Tibial artery (tissue), 4 donors: ENCODE measurements around the gene RTL10.

Source experiments
- DNase-seq, 2 donors: peaks; one replicate each; pipeline ENCODE4 v3.0.0-alpha.2; 2019
- H3K27ac ChIP-seq, 2 donors: fragments of 200-600 bp; sonication (generic) in 1 of 2; 1 replicate in 1 of 2; 2 replicates in 1 of 2; pipeline ENCODE4 v1.5.1; 2018 to 2019; ENCODE audit warnings: mild to moderate bottlenecking in 1 of 2
- H3K27me3 ChIP-seq, 2 donors: fragments of 200-600 bp; sonication (generic) in 1 of 2; one replicate each; pipeline versions ENCODE4 v1.5.1 to v1.6.0; 2016 to 2019
- H3K36me3 ChIP-seq, 3 donors: fragments of 200-600 bp; sonication (generic) in 2 of 3; one replicate each; pipeline ENCODE4 v1.5.1; 2016 to 2019; ENCODE audit warnings: mild to moderate bottlenecking in 2 of 3
- H3K4me1 ChIP-seq, 4 donors: fragments of 200-600 bp; sonication (generic) in 2 of 4; 1 replicate in 3 of 4; 2 replicates in 1 of 4; pipeline ENCODE4 v1.5.1; 2016 to 2019
- H3K4me3 ChIP-seq, 2 donors: fragments of 200-600 bp; sonication (generic) in 1 of 2; 1 replicate in 1 of 2; 2 replicates in 1 of 2; pipeline ENCODE4 v1.5.1; 2018 to 2019; ENCODE audit warnings: mild to moderate bottlenecking in 2 of 2
- H3K9me3 ChIP-seq, 3 donors: fragments of 200-600 bp; sonication (generic) in 1 of 3; one replicate each; pipeline ENCODE4 v1.5.1; 2016 to 2019
- intact Hi-C: fragments of 100-400 bp; cut with DNase I; formaldehyde crosslinking; loops from one replicate; pipeline ENCODE4 v1.15.0; 2023; ENCODE audit warnings: low total_unique reads
- TF ChIP-seq, protein P1 (sequence below), 2 experiments: fragments of 200-600 bp in 1 of 2; fragments of 450-650 bp in 1 of 2; IDR thresholded peaks; one replicate each; pipeline ENCODE4 v1.5.1; 2017 to 2019; ENCODE audit warnings: antibody characterized with exemption in 2 of 2, mild to moderate bottlenecking in 1 of 2, moderate library complexity in 1 of 2

RTL10 gene

DNA sequence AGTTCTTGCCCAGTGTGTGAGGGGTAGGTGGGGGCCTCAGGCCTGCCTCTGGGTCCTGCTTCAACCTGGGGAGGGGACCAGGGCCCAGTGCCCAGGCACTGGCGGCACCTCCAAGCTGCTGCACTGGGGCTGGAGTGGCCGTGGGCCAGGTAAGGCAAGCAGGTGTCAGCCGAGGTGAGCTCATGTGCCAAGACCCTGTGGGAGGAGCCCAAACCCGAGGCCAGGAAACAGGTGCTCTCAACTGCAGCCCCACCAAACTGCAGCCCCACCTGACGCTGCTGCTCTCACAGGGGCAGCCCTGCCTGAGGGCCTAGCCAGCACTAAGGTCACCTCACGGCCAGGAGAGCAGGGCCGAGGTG lies 18.1 kb upstream of the RTL10 start:
- no peak overlapping the region for H3K4me3 ChIP-seq
- DNase-seq = peak; percentile 13 to 46
- no peaks in the 10 kb centered on the region for H3K27me3 ChIP-seq
- H3K4me1 ChIP-seq = peaks cover 0 to 20% (median 10%) of the 10 kb centered on the region in 4 donors
- intact Hi-C loops = no loop called here
- TF ChIP-seq, protein P1, sequence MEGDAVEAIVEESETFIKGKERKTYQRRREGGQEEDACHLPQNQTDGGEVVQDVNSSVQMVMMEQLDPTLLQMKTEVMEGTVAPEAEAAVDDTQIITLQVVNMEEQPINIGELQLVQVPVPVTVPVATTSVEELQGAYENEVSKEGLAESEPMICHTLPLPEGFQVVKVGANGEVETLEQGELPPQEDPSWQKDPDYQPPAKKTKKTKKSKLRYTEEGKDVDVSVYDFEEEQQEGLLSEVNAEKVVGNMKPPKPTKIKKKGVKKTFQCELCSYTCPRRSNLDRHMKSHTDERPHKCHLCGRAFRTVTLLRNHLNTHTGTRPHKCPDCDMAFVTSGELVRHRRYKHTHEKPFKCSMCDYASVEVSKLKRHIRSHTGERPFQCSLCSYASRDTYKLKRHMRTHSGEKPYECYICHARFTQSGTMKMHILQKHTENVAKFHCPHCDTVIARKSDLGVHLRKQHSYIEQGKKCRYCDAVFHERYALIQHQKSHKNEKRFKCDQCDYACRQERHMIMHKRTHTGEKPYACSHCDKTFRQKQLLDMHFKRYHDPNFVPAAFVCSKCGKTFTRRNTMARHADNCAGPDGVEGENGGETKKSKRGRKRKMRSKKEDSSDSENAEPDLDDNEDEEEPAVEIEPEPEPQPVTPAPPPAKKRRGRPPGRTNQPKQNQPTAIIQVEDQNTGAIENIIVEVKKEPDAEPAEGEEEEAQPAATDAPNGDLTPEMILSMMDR (IDR thresholded peaks at IDR 0.05) = no peak
- peaks cover 0 to 25% (median 18%) of the 10 kb centered on the region in 3 donors for H3K36me3 ChIP-seq
- no peak overlapping the region for H3K27ac ChIP-seq
- H3K9me3 ChIP-seq = no peaks in the 10 kb centered on the region

GRCh38 chr22:19871845-19872778 lies 17.4 kb upstream of the RTL10 start:
- no peaks in the 10 kb centered on the region for H3K9me3 ChIP-seq
- TF ChIP-seq, protein P1 (IDR thresholded peaks at IDR 0.05) = no peak
- no peak overlapping the region for H3K27ac ChIP-seq
- H3K27me3 ChIP-seq = no peaks in the 10 kb centered on the region
- DNase-seq = peak; percentile 19 to 61
- peaks cover 0 to 22% (median 18%) of the 10 kb centered on the region in 3 donors for H3K36me3 ChIP-seq
- peaks cover 0 to 20% (median 10%) of the 10 kb centered on the region in 4 donors for H3K4me1 ChIP-seq
- H3K4me3 ChIP-seq = no peak overlapping the region
- intact Hi-C loops = no loop called here

DNA sequence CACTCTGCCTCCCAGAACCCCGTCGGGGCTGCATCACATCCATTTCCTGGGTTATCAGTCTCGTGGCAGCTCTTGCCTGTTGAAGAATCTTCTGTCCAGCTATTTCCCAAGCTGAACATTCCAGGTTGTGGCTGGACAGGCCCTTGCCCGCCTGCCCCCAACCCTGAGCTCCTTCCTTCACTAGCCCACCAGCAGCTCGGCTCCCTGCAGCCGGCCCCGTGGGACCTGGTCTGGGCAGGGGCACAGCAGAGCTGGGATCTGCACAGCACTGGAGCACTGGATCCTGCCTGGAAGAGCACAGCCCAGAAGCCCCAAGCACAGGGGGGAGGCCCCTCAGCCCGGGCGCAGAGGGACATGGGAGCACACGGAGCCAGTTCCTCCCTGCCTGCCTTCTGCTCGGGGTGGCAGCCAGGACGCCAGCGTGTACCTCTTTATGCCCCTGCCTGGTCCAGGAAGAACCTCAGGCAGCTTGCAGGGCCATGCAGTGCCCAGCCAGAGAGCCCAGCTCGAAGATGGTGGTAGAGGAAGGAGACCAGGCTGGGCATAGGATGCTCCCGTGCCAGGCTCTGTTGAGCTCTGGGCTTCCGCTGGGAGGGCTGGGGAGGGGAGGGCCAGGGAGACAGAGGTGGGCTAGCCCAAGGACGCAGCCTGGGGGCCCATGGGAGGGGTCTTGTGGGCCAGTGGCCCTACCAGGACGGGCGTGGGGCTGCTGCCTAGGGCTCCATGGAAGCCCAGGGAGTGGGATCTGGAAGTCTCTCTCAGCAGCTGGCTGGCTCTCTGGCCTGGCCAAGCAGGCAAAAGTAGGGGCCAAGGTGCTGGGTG lies 16.6 kb upstream of the RTL10 start:
- Histone ChIP-seq H3K4me3 (no peak overlapping the region), H3K9me3 (no peaks in the 10 kb centered on the region), H3K27me3 (no peaks in the 10 kb centered on the region), H3K27ac (no peak overlapping the region), H3K36me3 (peaks cover 0 to 14% (median 10%) of the 10 kb centered on the region in 3 donors), H3K4me1 (peaks cover 0 to 20% (median 10%) of the 10 kb centered on the region in 4 donors)
- TF ChIP-seq, protein P1 (IDR thresholded peaks at IDR 0.05) = no peak
- intact Hi-C loops = no loop called here
- DNase-seq = peak; percentile 7 to 62

DNA sequence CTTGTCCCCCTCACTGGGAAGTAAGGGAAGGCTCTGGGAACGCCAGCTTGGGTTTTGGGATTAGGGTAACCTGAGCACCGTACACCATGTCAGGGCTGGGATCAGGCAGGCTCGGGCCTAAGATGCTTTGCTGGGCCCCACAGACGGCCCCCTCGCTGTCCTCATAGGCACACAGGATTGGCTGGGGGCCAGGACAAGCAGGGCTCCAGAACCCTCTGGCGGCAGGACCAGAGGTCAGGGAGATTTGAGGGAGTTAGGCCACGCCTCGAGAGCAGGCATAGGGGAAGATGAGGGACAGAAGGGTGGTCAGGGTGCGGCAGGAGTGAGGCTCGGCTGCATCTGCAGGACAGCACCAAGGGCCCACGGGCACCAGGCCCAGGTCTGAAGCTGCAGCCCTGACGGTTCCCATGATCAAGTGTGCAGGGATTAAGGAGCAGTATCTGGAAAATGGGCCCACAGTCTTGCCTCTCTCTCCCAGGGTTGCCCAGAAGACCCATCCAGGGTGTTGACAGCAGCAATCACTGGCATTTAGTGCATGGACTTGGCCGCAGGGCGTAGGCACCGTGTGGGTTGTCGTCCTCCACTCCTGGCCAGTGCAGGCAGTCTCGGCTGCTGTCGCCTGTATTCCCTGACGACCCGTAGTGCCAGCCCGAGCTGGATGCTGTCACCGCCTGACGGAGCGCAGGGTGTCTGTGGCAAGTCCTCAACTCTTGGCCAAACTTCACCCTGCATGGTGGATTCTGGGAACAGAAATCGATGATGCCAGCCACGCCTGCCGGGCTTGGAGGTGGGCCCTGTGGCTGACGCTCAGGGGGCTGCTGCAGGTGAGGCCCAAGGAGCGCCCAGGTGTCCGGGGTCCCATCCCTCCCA lies 15.7 kb upstream of the RTL10 start:
- Histone ChIP-seq H3K4me3 (no peak overlapping the region), H3K4me1 (peaks cover 0 to 16% (median 2%) of the 10 kb centered on the region in 4 donors), H3K27ac (no peak overlapping the region), H3K27me3 (no peaks in the 10 kb centered on the region), H3K9me3 (no peaks in the 10 kb centered on the region), H3K36me3 (peaks cover 0 to 7% (median 3%) of the 10 kb centered on the region in 3 donors)
- intact Hi-C loops = no loop called here
- DNase-seq = peak; percentile 17 to 57
- TF ChIP-seq, protein P1 (IDR thresholded peaks at IDR 0.05) = no peak
